GM23338 (cell line): ENCODE measurements around the gene PLET1. TPM values are rescaled to one million over a fixed set of nuclear protein-coding genes. Genes with fewer than 3 reads are reported as not detected.

ENCODE experiments used
- polyA plus RNA-seq: library from polyadenylated mRNA; unstranded; fragments of >200 nt; fragmentation: Nextera tagmentation; extraction: Ambion mirVana; gene quantifications from 2 replicates; pipeline ENCODE4 v1.2.1, GENCODE V29; 2016
- small RNA-seq: library from RNA; depleted of rRNA; stranded (forward); fragments of <200 nt; gene quantifications from one replicate; pipeline ENCODE3, GENCODE V24; 2014; ENCODE audit warnings: low replicate concordance
- total RNA-seq: library from RNA; depleted of rRNA; stranded (reverse); fragments of >200 nt; shearing (Covaris generic); gene quantifications from 2 replicates; pipeline ENCODE4 v1.2.3, GENCODE V29; 2014; rRNA removed

PLET1 gene
- total and polyA plus RNA-seq, 2 experiments from 2014 or later: not detected

Small RNAs within 50 kb of the gene (small RNA-seq; reads per million reads assigned to genes)
- not detected for gene MRPS36P4

Other genes starting within 250 kb of the PLET1 start
- gene DLAT, start 235.5 kb downstream of the PLET1 start, total RNA-seq: 58.4 and 66.5 TPM in 2 replicates
- gene DLAT, start 235.5 kb downstream of the PLET1 start, polyA plus RNA-seq: 25.2 and 31.8 TPM in 2 replicates
- 0.16 and 0.80 TPM in 2 replicates for gene PIH1D2, start 186.8 kb downstream of the PLET1 start, total RNA-seq
- gene PIH1D2, start 186.8 kb downstream of the PLET1 start, polyA plus RNA-seq: 0.89 and 1.4 TPM in 2 replicates
- gene NKAPD1, start 186.6 kb downstream of the PLET1 start, total RNA-seq: 14.6 and 18.5 TPM in 2 replicates
- 36.3 and 40.6 TPM in 2 replicates for gene NKAPD1, start 186.6 kb downstream of the PLET1 start, polyA plus RNA-seq
- gene TIMM8B, start 174.1 kb downstream of the PLET1 start, total RNA-seq: 52.4 and 53.9 TPM in 2 replicates
- 251 and 281 TPM in 2 replicates for gene TIMM8B, start 174.1 kb downstream of the PLET1 start, polyA plus RNA-seq
- gene SDHD, start 174.0 kb downstream of the PLET1 start, total RNA-seq: 127 and 157 TPM in 2 replicates
- gene SDHD, start 174.0 kb downstream of the PLET1 start, polyA plus RNA-seq: 149 and 163 TPM in 2 replicates
- gene IL18, start 96.8 kb downstream of the PLET1 start, total RNA-seq: 0.28 and 3.5 TPM in 2 replicates
- gene IL18, start 96.8 kb downstream of the PLET1 start, polyA plus RNA-seq: 1.7 and 1.8 TPM in 2 replicates
- 0.35 TPM in 1 of 2 replicates, not detected in the other for gene TEX12, start 93.5 kb downstream of the PLET1 start, total RNA-seq
- 1.1 TPM in 1 of 2 replicates, not detected in the other for gene TEX12, start 93.5 kb downstream of the PLET1 start, polyA plus RNA-seq
- gene BCO2, start 85.3 kb downstream of the PLET1 start, total RNA-seq: 0.63 and 1.4 TPM in 2 replicates
- gene BCO2, start 85.3 kb downstream of the PLET1 start, polyA plus RNA-seq: 0.59 and 1.1 TPM in 2 replicates
- 19.9 and 29.1 TPM in 2 replicates for gene PTS, start 34.4 kb downstream of the PLET1 start, total RNA-seq
- 85.5 and 103 TPM in 2 replicates for gene PTS, start 34.4 kb downstream of the PLET1 start, polyA plus RNA-seq